HEK293 (cell line): ENCODE data around the gene DSP.

Experiments used
- CTCF ChIA-PET: fragments of 350-600 bp; formaldehyde crosslinking; extraction: SDS; loops from one replicate; lab custom pipeline; 2021; ENCODE audit warnings: antibody characterized with exemption; lab: Yijun Ruan, JAX
- POLR2A ChIA-PET: fragments of 300-600 bp; formaldehyde crosslinking; extraction: SDS; loops from one replicate; lab custom pipeline; 2020; ENCODE audit warnings: antibody characterized with exemption, inconsistent platforms; lab: Yijun Ruan, JAX
- H3K27ac ChIP-seq: fragments of 200-500 bp; sonication (Bioruptor generic); 2 replicates; pipeline ENCODE4 v1.5.1; 2014; ENCODE audit warnings: low read depth, low read length, control low read depth, inconsistent platforms; ENCODE audit errors: extremely low read depth
- H3K36me3 ChIP-seq, 2 experiments: fragments of 200-500 bp in 1 of 2; sonication (Bioruptor generic) in 1 of 2; 1 replicate in 1 of 2; 2 replicates in 1 of 2; pipeline ENCODE4 v1.5.1; 2014 to 2017; ENCODE audit warnings: inconsistent platforms in 2 of 2, low read length in 2 of 2; ENCODE audit not compliant: control insufficient read depth in 2 of 2, insufficient read depth in 1 of 2
- H3K4me1 ChIP-seq: fragments of 200-500 bp; sonication (Bioruptor generic); 2 replicates; pipeline ENCODE4 v1.5.1; 2014; ENCODE audit warnings: mild to moderate bottlenecking, low read length, inconsistent platforms; ENCODE audit not compliant: control insufficient read depth, insufficient read depth
- H3K4me3 ChIP-seq: 2 replicates; pipeline ENCODE4 v1.5.1; 2011; ENCODE audit warnings: low read depth, mild to moderate bottlenecking, control low read depth, low read length, moderate library complexity
- H3K9me3 ChIP-seq: fragments of 200-500 bp; sonication (Bioruptor generic); 2 replicates; pipeline ENCODE4 v1.5.1; 2014; ENCODE audit warnings: low read depth, low read length, inconsistent platforms; ENCODE audit not compliant: control insufficient read depth, insufficient read depth
- BCL11A ChIP-seq: fragments of 450-650 bp; formaldehyde crosslinking; IDR thresholded peaks from 2 replicates; pipeline ENCODE4 v1.5.1; 2016; ENCODE audit warnings: low read depth, missing biosample characterization, missing genetic modification characterization
- HIC1 ChIP-seq: fragments of 450-650 bp; formaldehyde crosslinking; IDR thresholded peaks from 2 replicates; pipeline ENCODE4 v1.5.1; 2016; ENCODE audit warnings: missing biosample characterization, missing genetic modification characterization
- KLF10 ChIP-seq: fragments of 450-650 bp; IDR thresholded peaks from 2 replicates; pipeline ENCODE4 v1.5.1; 2018; ENCODE audit warnings: missing biosample characterization, mild to moderate bottlenecking, missing genetic modification characterization
- SCRT1 ChIP-seq: fragments of 450-650 bp; formaldehyde crosslinking; IDR thresholded peaks from 2 replicates; pipeline ENCODE4 v1.5.1; 2016; ENCODE audit warnings: missing biosample characterization, missing genetic modification characterization, borderline replicate concordance
- SCRT2 ChIP-seq: fragments of 450-650 bp; formaldehyde crosslinking; IDR thresholded peaks from 2 replicates; pipeline ENCODE4 v1.5.1; 2016; ENCODE audit warnings: missing biosample characterization, missing genetic modification characterization
- ZFHX2 ChIP-seq: fragments of 450-650 bp; formaldehyde crosslinking; conservative IDR thresholded peaks from 2 replicates; pipeline ENCODE4 v1.5.1; 2016; ENCODE audit warnings: missing biosample characterization, missing genetic modification characterization
- ZNF19 ChIP-seq: fragments of 450-650 bp; formaldehyde crosslinking; IDR thresholded peaks from 2 replicates; pipeline ENCODE4; 2016; ENCODE audit warnings: missing biosample characterization, missing genetic modification characterization, low read depth
- ZNF2 ChIP-seq: fragments of 450-650 bp; formaldehyde crosslinking; IDR thresholded peaks from 2 replicates; pipeline ENCODE4 v1.5.1; 2016; ENCODE audit warnings: missing biosample characterization, missing genetic modification characterization
- ZNF248 ChIP-seq: fragments of 450-650 bp; formaldehyde crosslinking; IDR thresholded peaks from 2 replicates; pipeline ENCODE4 v1.5.1; 2017; ENCODE audit warnings: missing biosample characterization, missing genetic modification characterization
- ZNF280D ChIP-seq: fragments of 450-650 bp; formaldehyde crosslinking; IDR thresholded peaks from 2 replicates; pipeline ENCODE4 v1.5.1; 2016; ENCODE audit warnings: missing biosample characterization, missing genetic modification characterization
- ZNF311 ChIP-seq: fragments of 450-650 bp; formaldehyde crosslinking; IDR thresholded peaks from 2 replicates; pipeline ENCODE4 v1.5.1; 2017; ENCODE audit warnings: missing biosample characterization, missing genetic modification characterization, borderline replicate concordance
- ZNF335 ChIP-seq: fragments of 450-650 bp; formaldehyde crosslinking; conservative IDR thresholded peaks from 2 replicates; pipeline ENCODE4 v1.5.1; 2016; ENCODE audit warnings: missing biosample characterization, missing genetic modification characterization
- ZNF48 ChIP-seq: fragments of 450-650 bp; formaldehyde crosslinking; IDR thresholded peaks from 2 replicates; pipeline ENCODE4 v1.5.1; 2016; ENCODE audit warnings: missing biosample characterization, missing genetic modification characterization
- ZNF645 ChIP-seq: fragments of 450-650 bp; formaldehyde crosslinking; IDR thresholded peaks from 2 replicates; pipeline ENCODE4; 2016; ENCODE audit warnings: missing biosample characterization, missing genetic modification characterization
- ZNF664 ChIP-seq: fragments of 450-650 bp; formaldehyde crosslinking; IDR thresholded peaks from 2 replicates; pipeline ENCODE4 v1.5.1; 2016; ENCODE audit warnings: missing biosample characterization, missing genetic modification characterization
- ZNF747 ChIP-seq: fragments of 450-650 bp; formaldehyde crosslinking; IDR thresholded peaks from 2 replicates; pipeline ENCODE4 v1.5.1; 2016; ENCODE audit warnings: missing biosample characterization, missing genetic modification characterization
- ZNF792 ChIP-seq: fragments of 450-650 bp; formaldehyde crosslinking; IDR thresholded peaks from 2 replicates; pipeline ENCODE4 v1.5.1; 2016; ENCODE audit warnings: missing biosample characterization, missing genetic modification characterization
- ZSCAN4 ChIP-seq: fragments of 450-650 bp; formaldehyde crosslinking; IDR thresholded peaks from 2 replicates; pipeline ENCODE4 v1.5.1; 2017; ENCODE audit warnings: missing biosample characterization, missing genetic modification characterization
- ZSCAN5A ChIP-seq: fragments of 450-650 bp; formaldehyde crosslinking; IDR thresholded peaks from 2 replicates; pipeline ENCODE4 v1.5.1; 2016; ENCODE audit warnings: missing biosample characterization, missing genetic modification characterization

DSP gene

GRCh38 chr6:7588506-7588905, 47.0 kb downstream of the DSP start:
- Histone ChIP-seq H3K36me3 (peaks cover 2 to 25% of the 10 kb centered on the region in 2 experiments; a peak in 2 of 3 replicates), H3K4me1 (peaks cover 11% of the 10 kb centered on the region; the same call in 1 of the 2 replicates), H3K27ac (no peak overlapping the region), H3K4me3 (no peak overlapping the region), H3K9me3 (no peaks in the 10 kb centered on the region)
- POLR2A ChIA-PET = interaction anchor here (1.0 to 2.2 kb wide), 2 partner anchors 9 to 273 kb away, joined by 4 read pairs; no protein-coding TSS in a partner anchor
- CTCF ChIA-PET = interaction anchor here (0.5 to 1.6 kb wide), 2 partner anchors 26 to 345 kb away, joined by 3 to 4 read pairs; no protein-coding TSS in a partner anchor
- TF ChIP-seq ZNF248 (tag by site-specific recombination) = no peak
- TF ChIP-seq ZNF792 (tag by site-specific recombination) = no peak
- no peak for TF ChIP-seq ZSCAN5A (tag by site-specific recombination)
- no peak for TF ChIP-seq ZNF48
- no peak for TF ChIP-seq ZNF311 (tag by site-specific recombination)

GRCh38 chr6:7589221-7589620, 47.8 kb downstream of the DSP start:
- H3K4me1 ChIP-seq = peaks cover 11% of the 10 kb centered on the region; the same call in 1 of the 2 replicates
- no peak overlapping the region for H3K4me3 ChIP-seq
- no peak for TF ChIP-seq ZNF48
- TF ChIP-seq ZNF792 (tag by site-specific recombination) = no peak
- TF ChIP-seq ZNF747 (tag by site-specific recombination) = no peak
- TF ChIP-seq SCRT1 (tag by site-specific recombination) = no peak
- H3K27ac ChIP-seq = no peak overlapping the region
- peaks cover 9 to 24% of the 10 kb centered on the region in 2 experiments for H3K36me3 ChIP-seq
- POLR2A ChIA-PET = interaction anchor here (0.6 to 2.2 kb wide), 24 partner anchors 9 to 902 kb away, joined by 3 to 30 read pairs (median 4); partner anchors contain the start of genes BLOC1S5, CAGE1, DSP and RIOK1
- H3K9me3 ChIP-seq = no peaks in the 10 kb centered on the region
- CTCF ChIA-PET = interaction anchor here (0.9 to 1.6 kb wide), 4 partner anchors 10 to 470 kb away, joined by 3 to 5 read pairs (median 4); no protein-coding TSS in a partner anchor

GRCh38 chr6:7589949-7590917, 48.8 kb downstream of the DSP start, which contains the start of gene SNRNP48:
Gene SNRNP48, plus strand, starts transcription at chr6:7590198. Its CDS starts 60 bp downstream, at chr6:7590258.
- ChIA-PET CTCF (interaction anchor here (0.7 to 1.6 kb wide), 6 partner anchors 11 to 469 kb away, joined by 3 to 5 read pairs (median 4); no protein-coding TSS in a partner anchor), POLR2A (interaction anchor here (0.5 to 2.2 kb wide), 39 partner anchors 10 to 903 kb away, joined by 3 to 30 read pairs (median 3); partner anchors contain the start of genes BLOC1S5, CAGE1, DSP and EEF1E1)
- Histone ChIP-seq H3K9me3 (no peaks in the 10 kb centered on the region), H3K27ac (peak within 1 kb of the TSS; percentile 46; the same call in 1 of the 2 replicates), H3K4me3 (peak within 1 kb of the TSS; percentile 93), H3K4me1 (peaks cover 11% of the 10 kb centered on the region; the same call in 1 of the 2 replicates), H3K36me3 (peaks cover 18 to 24% of the 10 kb centered on the region in 2 experiments)
- peak; percentile 91; the same call in 1 of the 2 replicates for TF ChIP-seq ZNF280D (tag by site-specific recombination)
- 0 out of 2 replicates have a peak, but pooled peaks have one; percentile 5 for TF ChIP-seq ZSCAN4 (tag by site-specific recombination)
- TF ChIP-seq ZNF664 (tag by site-specific recombination) = no peak
- TF ChIP-seq ZNF335 (tag by site-specific recombination) = peak; percentile 90
- TF ChIP-seq ZFHX2 (tag by site-specific recombination) = peak; percentile 6; the same call in 1 of the 2 replicates
- no peak for TF ChIP-seq ZNF645
- no peak for TF ChIP-seq ZNF19
- TF ChIP-seq HIC1 (tag by site-specific recombination) = no peak
- TF ChIP-seq ZNF2 (tag by site-specific recombination) = no peak
- TF ChIP-seq SCRT2 (tag by site-specific recombination) = peak; percentile 99
- TF ChIP-seq BCL11A (tag by site-specific recombination) = no peak
- TF ChIP-seq KLF10 (tag by site-specific recombination) = peak; percentile 69
